ENCODE data around the gene P2RY8.
A peak's percentile ranks its signal among the peaks of the same experiment; 100 is the strongest.

DNA sequence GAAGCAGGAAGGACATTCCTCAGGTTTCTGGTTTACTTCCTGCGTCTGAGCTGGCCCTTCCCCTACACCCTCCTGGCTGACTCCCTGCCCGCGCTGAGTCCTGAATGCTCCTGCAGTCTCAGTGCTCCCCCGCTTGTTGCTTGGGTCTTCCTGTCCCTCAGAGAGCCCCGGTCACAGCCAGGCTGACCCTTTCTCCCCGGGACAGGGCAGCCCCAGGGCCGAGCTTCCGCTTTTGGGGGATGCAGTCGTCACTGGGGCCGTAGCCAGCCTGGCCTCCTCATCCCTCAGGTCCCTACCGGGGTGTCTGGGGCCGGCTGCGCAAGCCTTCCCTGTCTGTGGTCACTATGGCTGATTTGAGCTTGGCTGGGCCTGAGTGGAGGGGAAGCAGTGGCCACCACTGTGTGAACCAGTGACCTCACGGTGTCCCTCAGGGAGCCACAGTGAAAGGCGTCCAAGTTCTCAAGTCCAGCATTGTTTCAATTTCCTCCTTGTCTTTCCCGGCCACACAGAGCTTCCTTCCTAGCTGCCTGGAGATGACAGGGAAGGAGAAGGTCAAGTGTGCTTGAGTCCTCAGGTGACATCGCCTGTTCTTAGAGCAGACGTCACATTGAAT lies 50.1 kb downstream of the P2RY8 start:
- TF ChIP-seq, protein P1, sequence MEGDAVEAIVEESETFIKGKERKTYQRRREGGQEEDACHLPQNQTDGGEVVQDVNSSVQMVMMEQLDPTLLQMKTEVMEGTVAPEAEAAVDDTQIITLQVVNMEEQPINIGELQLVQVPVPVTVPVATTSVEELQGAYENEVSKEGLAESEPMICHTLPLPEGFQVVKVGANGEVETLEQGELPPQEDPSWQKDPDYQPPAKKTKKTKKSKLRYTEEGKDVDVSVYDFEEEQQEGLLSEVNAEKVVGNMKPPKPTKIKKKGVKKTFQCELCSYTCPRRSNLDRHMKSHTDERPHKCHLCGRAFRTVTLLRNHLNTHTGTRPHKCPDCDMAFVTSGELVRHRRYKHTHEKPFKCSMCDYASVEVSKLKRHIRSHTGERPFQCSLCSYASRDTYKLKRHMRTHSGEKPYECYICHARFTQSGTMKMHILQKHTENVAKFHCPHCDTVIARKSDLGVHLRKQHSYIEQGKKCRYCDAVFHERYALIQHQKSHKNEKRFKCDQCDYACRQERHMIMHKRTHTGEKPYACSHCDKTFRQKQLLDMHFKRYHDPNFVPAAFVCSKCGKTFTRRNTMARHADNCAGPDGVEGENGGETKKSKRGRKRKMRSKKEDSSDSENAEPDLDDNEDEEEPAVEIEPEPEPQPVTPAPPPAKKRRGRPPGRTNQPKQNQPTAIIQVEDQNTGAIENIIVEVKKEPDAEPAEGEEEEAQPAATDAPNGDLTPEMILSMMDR (IDR thresholded peaks at IDR 0.05) = no peak
- TF ChIP-seq POLR2A (IDR thresholded peaks at IDR 0.05) (no peak), POLR2AphosphoS5 (IDR thresholded peaks at IDR 0.05) (peak in 1 of 3 donors; percentile 28)
